NCI-H82 treated with DMSO at 0.1 percent for 48 hours (cell line): ENCODE results near the gene OR2V2.
"Not testable (repeated sequence)": the region's sequence is repeated elsewhere in the genome, so short reads cannot be mapped to it uniquely, and the experiment has no call there.

ENCODE experiments used
- DNase-seq: peaks from one replicate; lab custom pipeline; 2025; ENCODE audit not compliant: unreplicated experiment; lab: John Stamatoyannopoulos, UW

Gene OR2V2

GRCh38 chr5:181114844-181115778, 32.3 kb upstream of the OR2V2 start:
- no peak for DNase-seq

- no peak for DNase-seq
These were observed 29.0 kb upstream of the OR2V2 start for GRCh38 chr5:181118369-181118768.

GRCh38 chr5:181119105-181119504, 28.3 kb upstream of the OR2V2 start:
- no peak for DNase-seq

- DNase-seq, result no peak
These were observed 27.1 kb upstream of the OR2V2 start for GRCh38 chr5:181120306-181120705.

- DNase-seq, result no peak
These were observed 26.6 kb upstream of the OR2V2 start for GRCh38 chr5:181120761-181121160.

- DNase-seq, result no peak
These were observed 25.5 kb upstream of the OR2V2 start for GRCh38 chr5:181121675-181122561.

GRCh38 chr5:181124526-181124925, 22.9 kb upstream of the OR2V2 start:
- no peak for DNase-seq

GRCh38 chr5:181126841-181127240, 20.5 kb upstream of the OR2V2 start:
- no peak for DNase-seq

GRCh38 chr5:181127456-181127855, 19.9 kb upstream of the OR2V2 start:
- no peak for DNase-seq

GRCh38 chr5:181127907-181128626, 19.3 kb upstream of the OR2V2 start:
- DNase-seq, result no peak

GRCh38 chr5:181129601-181130000, 17.8 kb upstream of the OR2V2 start:
- no peak for DNase-seq

- not testable (repeated sequence) for DNase-seq
These were observed 17.3 kb upstream of the OR2V2 start for GRCh38 chr5:181130081-181130480.

GRCh38 chr5:181130832-181131496, 16.4 kb upstream of the OR2V2 start, which contains the start of gene OR2V1:
OR2V1 (minus strand) TSS chr5:181131169; CDS start chr5:181125304, 5,865 bp downstream.
- no peak for DNase-seq

GRCh38 chr5:181131514-181131913, 15.9 kb upstream of the OR2V2 start:
- no peak for DNase-seq

- no peak for DNase-seq
These were observed 14.3 kb upstream of the OR2V2 start for GRCh38 chr5:181133083-181133482.

GRCh38 chr5:181133610-181134231, 13.7 kb upstream of the OR2V2 start:
- DNase-seq, result no peak

- DNase-seq, result no peak
These were observed 13.1 kb upstream of the OR2V2 start for GRCh38 chr5:181134259-181134658.

- DNase-seq, result no peak
These were observed 10.9 kb upstream of the OR2V2 start for GRCh38 chr5:181136361-181136955.

- no peak for DNase-seq
These were observed 9.1 kb upstream of the OR2V2 start for GRCh38 chr5:181138258-181138657.

- DNase-seq, result no peak
These were observed 6.6 kb upstream of the OR2V2 start for GRCh38 chr5:181140766-181141165.
